ENCODE results near the gene EIF3I. TPM values are rescaled to one million over a fixed set of nuclear protein-coding genes. Genes with fewer than 3 reads are reported as not detected.
A peak's percentile ranks its signal among the peaks of the same experiment; 100 is the strongest.

Gene EIF3I
- total and polyA plus RNA-seq, 2 of the 8 experiments (the other 6 are each of a cell fraction or from before 2014, with no cell fraction given) = 247 to 346 TPM

GRCh38 chr1:32215629-32216480 is 6.4 kb upstream of the EIF3I start (continued):
- no peak for TF ChIP-seq CHD7 (IDR thresholded peaks at IDR 0.05; ENCODE audit: insufficient replicate concordance, low read length)
- TF ChIP-seq POU5F1 (IDR thresholded peaks at IDR 0.05; ENCODE audit: low read depth, low read length) = no peak
- TF ChIP-seq ATF2 (IDR thresholded peaks at IDR 0.05; ENCODE audit: low read length) = no peak
- TF ChIP-seq EGR1 (IDR thresholded peaks at IDR 0.05; ENCODE audit: borderline replicate concordance, low read depth, low read length) = no peak
- TF ChIP-seq RAD21 (IDR thresholded peaks at IDR 0.05 in 1 of 2, conservative IDR thresholded peaks at IDR 0.05 in 1 of 2; ENCODE audit: low read depth in 2 of 2, low read length in 2 of 2) = peak; percentile 76 to 87
